Mammary epithelial cell (primary cell): ENCODE measurements around the gene OR10K1.

ENCODE experiments used
- CTCF ChIP-seq, 2 donors: IDR thresholded peaks in 1 of 2; conservative IDR thresholded peaks in 1 of 2; 2 replicates each; pipeline ENCODE4 v1.5.1; 2011 to 2012; ENCODE audit warnings: inconsistent platforms in 2 of 2, low read length in 2 of 2, mild to moderate bottlenecking in 2 of 2, control low read depth in 1 of 2, low read depth in 1 of 2; ENCODE audit not compliant: insufficient read depth in 1 of 2; ENCODE audit errors: extremely low read depth in 1 of 2
- EZH2 ChIP-seq: IDR thresholded peaks from 2 replicates; pipeline ENCODE4 v1.6.1; 2012; ENCODE audit warnings: low read length, inconsistent platforms, borderline replicate concordance

GRCh38 chr1:158493054-158493453 lies 31.4 kb downstream of the OR10K1 start:
- TF ChIP-seq CTCF (conservative IDR thresholded peaks at IDR 0.05 in 1 of 2, IDR thresholded peaks at IDR 0.05 in 1 of 2; ENCODE audit: extremely low read depth in 1 of 2, insufficient read depth in 1 of 2, low read depth in 1 of 2, low read length in 2 of 2): no peak
- TF ChIP-seq EZH2: no peak
